B cell (primary cell): Measurements from ENCODE around the gene KIDINS220.

ENCODE experiments used
- EZH2 ChIP-seq: IDR thresholded peaks from 2 replicates; pipeline ENCODE4 v1.6.1; 2012; ENCODE audit warnings: borderline replicate concordance, low read depth, mild to moderate bottlenecking, moderate library complexity, low read length; ENCODE audit not compliant: insufficient read depth, poor library complexity, severe bottlenecking
- TF ChIP-seq, protein P1 (sequence below): fragments of 200-600 bp; IDR thresholded peaks from one replicate; pipeline ENCODE4 v1.8.0; 2022; ENCODE audit warnings: antibody characterized with exemption, mild to moderate bottlenecking

DNA sequence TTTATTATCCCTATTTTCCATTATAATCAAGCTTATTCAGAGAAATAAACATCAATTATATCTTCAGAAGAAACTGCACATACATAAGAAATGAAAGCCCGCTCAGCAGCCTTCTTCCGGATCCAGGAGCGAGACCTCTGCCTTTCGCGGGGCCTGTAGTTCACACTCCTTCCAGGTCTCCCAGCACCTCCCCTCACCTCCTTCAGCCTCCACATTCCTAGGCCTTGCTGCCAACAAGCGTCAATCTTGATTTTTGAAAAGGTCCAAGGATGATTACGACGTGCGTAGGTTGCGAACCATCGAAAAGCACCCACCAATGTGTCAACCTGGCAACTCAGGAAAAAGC lies 355 bp upstream of the KIDINS220 start:
- TF ChIP-seq, protein P1, sequence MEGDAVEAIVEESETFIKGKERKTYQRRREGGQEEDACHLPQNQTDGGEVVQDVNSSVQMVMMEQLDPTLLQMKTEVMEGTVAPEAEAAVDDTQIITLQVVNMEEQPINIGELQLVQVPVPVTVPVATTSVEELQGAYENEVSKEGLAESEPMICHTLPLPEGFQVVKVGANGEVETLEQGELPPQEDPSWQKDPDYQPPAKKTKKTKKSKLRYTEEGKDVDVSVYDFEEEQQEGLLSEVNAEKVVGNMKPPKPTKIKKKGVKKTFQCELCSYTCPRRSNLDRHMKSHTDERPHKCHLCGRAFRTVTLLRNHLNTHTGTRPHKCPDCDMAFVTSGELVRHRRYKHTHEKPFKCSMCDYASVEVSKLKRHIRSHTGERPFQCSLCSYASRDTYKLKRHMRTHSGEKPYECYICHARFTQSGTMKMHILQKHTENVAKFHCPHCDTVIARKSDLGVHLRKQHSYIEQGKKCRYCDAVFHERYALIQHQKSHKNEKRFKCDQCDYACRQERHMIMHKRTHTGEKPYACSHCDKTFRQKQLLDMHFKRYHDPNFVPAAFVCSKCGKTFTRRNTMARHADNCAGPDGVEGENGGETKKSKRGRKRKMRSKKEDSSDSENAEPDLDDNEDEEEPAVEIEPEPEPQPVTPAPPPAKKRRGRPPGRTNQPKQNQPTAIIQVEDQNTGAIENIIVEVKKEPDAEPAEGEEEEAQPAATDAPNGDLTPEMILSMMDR: no peak
- TF ChIP-seq EZH2: no peak
